ENCODE data around the gene NIPAL1.

DNA sequence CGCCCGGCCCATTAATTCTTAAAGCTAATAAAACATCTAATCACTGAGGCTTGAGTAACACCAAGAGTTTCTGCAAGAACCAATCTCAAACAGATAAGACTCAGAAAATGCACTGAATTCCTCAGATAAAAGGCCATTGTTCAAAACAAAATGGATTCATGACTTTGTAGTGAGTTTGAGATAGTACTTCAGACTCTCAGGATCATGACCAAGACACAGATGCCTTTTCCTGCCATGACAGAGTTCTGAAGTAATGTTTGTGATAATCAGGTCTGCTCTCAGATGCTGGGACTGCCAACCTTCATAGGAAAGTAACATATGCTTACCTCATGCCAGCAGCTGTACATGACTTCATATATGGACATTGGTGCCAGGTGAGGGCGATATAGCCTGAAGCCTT is 54.6 kb downstream of the NIPAL1 start:
- TF ChIP-seq POLR2AphosphoS5 (IDR thresholded peaks at IDR 0.05; ENCODE audit: insufficient read depth in 1 of 2, low read depth in 1 of 2), result no peak
- TF ChIP-seq, protein P1, sequence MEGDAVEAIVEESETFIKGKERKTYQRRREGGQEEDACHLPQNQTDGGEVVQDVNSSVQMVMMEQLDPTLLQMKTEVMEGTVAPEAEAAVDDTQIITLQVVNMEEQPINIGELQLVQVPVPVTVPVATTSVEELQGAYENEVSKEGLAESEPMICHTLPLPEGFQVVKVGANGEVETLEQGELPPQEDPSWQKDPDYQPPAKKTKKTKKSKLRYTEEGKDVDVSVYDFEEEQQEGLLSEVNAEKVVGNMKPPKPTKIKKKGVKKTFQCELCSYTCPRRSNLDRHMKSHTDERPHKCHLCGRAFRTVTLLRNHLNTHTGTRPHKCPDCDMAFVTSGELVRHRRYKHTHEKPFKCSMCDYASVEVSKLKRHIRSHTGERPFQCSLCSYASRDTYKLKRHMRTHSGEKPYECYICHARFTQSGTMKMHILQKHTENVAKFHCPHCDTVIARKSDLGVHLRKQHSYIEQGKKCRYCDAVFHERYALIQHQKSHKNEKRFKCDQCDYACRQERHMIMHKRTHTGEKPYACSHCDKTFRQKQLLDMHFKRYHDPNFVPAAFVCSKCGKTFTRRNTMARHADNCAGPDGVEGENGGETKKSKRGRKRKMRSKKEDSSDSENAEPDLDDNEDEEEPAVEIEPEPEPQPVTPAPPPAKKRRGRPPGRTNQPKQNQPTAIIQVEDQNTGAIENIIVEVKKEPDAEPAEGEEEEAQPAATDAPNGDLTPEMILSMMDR (IDR thresholded peaks at IDR 0.05), result no peak
